ENCODE measurements around the gene AWAT2.

DNA sequence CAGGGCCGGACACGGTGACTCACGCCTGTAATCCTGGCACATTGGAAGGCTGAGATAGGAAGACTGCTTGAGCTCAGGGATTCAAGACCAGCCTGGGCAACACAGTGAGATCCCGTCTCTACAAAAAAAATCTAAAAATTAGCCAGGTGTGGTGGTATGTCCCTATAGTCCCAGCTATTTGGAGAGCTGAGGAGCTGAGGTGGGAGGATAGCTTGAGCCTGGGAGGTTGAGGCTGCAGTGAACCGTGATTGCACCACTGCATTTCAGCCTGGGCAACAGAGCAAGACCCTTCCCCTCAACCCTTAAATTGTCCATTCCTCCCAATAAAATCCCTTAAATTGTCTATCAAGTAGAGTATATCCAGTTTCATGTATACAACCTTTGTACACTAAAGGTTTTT, 29.6 kb upstream of the AWAT2 start:
- TF ChIP-seq, protein P1, sequence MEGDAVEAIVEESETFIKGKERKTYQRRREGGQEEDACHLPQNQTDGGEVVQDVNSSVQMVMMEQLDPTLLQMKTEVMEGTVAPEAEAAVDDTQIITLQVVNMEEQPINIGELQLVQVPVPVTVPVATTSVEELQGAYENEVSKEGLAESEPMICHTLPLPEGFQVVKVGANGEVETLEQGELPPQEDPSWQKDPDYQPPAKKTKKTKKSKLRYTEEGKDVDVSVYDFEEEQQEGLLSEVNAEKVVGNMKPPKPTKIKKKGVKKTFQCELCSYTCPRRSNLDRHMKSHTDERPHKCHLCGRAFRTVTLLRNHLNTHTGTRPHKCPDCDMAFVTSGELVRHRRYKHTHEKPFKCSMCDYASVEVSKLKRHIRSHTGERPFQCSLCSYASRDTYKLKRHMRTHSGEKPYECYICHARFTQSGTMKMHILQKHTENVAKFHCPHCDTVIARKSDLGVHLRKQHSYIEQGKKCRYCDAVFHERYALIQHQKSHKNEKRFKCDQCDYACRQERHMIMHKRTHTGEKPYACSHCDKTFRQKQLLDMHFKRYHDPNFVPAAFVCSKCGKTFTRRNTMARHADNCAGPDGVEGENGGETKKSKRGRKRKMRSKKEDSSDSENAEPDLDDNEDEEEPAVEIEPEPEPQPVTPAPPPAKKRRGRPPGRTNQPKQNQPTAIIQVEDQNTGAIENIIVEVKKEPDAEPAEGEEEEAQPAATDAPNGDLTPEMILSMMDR (IDR thresholded peaks at IDR 0.05): no peak
- TF ChIP-seq EP300 (IDR thresholded peaks at IDR 0.05) (no peak), POLR2A (IDR thresholded peaks at IDR 0.05) (no peak)
